Esophagus (tissue), 2 donors: ENCODE data around the gene VPS13D. TPM values are rescaled to one million over a fixed set of nuclear protein-coding genes. Genes with fewer than 3 reads are reported as not detected.
A peak's percentile ranks its signal among the peaks of the same experiment; 100 is the strongest.

Experiments
- H3K27ac ChIP-seq, 2 donors: one replicate each; pipeline ENCODE4 v1.5.1; 2013; ENCODE audit warnings: low read depth in 2 of 2, mild to moderate bottlenecking in 2 of 2, inconsistent platforms in 1 of 2, low read length in 1 of 2, moderate library complexity in 1 of 2
- H3K27me3 ChIP-seq, 2 donors: one replicate each; pipeline ENCODE4 v1.6.1; 2013; ENCODE audit warnings: low read length in 2 of 2, control low read depth in 1 of 2, mild to moderate bottlenecking in 1 of 2; ENCODE audit not compliant: insufficient read depth in 2 of 2, control insufficient read depth in 1 of 2
- H3K36me3 ChIP-seq, 2 donors: one replicate each; pipeline ENCODE4 v1.6.1; 2013; ENCODE audit warnings: low read length in 1 of 2; ENCODE audit not compliant: control insufficient read depth in 2 of 2, insufficient read depth in 2 of 2
- H3K4me1 ChIP-seq, 2 donors: one replicate each; pipeline ENCODE4 v1.6.1; 2013; ENCODE audit warnings: low read length in 1 of 2; ENCODE audit not compliant: control insufficient read depth in 2 of 2, insufficient read depth in 2 of 2
- H3K4me3 ChIP-seq, 2 donors: one replicate each; pipeline ENCODE4 v1.5.1; 2013; ENCODE audit warnings: low read length in 2 of 2, mild to moderate bottlenecking in 2 of 2, low read depth in 1 of 2, moderate library complexity in 1 of 2
- H3K9me3 ChIP-seq, 2 donors: one replicate each; pipeline ENCODE4 v1.6.1; 2013; ENCODE audit warnings: mild to moderate bottlenecking in 2 of 2, low read depth in 1 of 2, low read length in 1 of 2, moderate library complexity in 1 of 2; ENCODE audit not compliant: control insufficient read depth in 2 of 2, insufficient read depth in 1 of 2
- WGBS, 2 donors: extraction: QIAGEN DNeasy Blood & Tissue Kit; methylation state at CpG; one replicate each; pipeline ENCODE4 v1.1.7; 2013; 5-methylcytosine and 5-hydroxymethylcytosine counted together
- polyA plus RNA-seq, 2 donors: library from polyadenylated mRNA; stranded (reverse); fragments of 200-250 nt; gene quantifications; one replicate each; pipeline ENCODE4 v1.2.3, GENCODE V29; 2013
- donor health status: healthy with polysubstance abuse.
- donor health status: Bipolar disorder and iron deficiency.

The VPS13D gene
- polyA plus RNA-seq, 2 donors, result 26.3 to 36.9 TPM

DNA sequence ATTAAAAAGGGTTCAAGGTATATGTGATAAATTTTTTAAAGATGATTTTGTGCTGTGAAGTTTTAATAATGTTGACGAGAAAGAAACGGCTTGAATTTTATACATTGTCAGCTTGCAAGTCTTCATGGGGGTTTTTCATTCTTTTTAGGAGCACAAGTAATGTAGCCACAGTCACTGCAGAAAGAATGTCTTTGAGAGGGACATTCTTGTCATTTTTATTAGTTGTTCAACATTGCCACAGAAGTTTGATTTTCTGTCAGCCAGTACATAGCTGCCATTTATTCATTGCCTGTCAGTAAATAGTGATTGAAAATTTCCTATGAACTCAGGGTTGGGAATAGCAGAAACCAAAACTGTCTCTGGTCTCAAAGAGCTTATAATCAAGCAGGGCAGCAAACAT, 231.9 kb downstream of the VPS13D start:
- 62 to 67% methylated on average over 2 of the region's 2 CpGs for WGBS, 2 donors
- Histone ChIP-seq H3K4me3 (no peak overlapping the region), H3K27me3 (no peaks in the 10 kb centered on the region), H3K4me1 (peaks cover 5 to 10% of the 10 kb centered on the region in 2 donors), H3K36me3 (peaks cover 2 to 15% of the 10 kb centered on the region in 2 donors), H3K27ac (no peak overlapping the region), H3K9me3 (no peaks in the 10 kb centered on the region)

DNA sequence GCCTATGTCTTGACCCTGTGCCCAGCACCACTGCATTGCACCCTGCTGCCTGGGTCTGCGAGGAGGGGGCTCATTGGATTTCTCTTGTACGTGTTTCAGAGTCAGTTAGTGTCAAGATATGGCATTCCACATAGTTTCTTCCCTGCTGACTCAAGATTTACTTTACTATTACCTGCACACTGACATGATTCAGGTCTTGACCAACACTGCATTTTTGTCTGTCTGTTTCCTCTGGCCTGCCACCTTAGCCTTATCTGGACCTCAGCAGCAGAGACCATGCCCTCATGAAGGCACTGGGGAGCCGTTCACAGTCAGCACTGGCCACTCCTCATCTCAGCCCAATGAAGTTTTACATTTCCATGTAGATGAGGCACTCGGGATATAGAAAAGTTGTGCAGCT, 232.8 kb downstream of the VPS13D start:
- peaks cover 3 to 10% of the 10 kb centered on the region in 2 donors for H3K4me1 ChIP-seq
- no peaks in the 10 kb centered on the region for H3K9me3 ChIP-seq
- peaks cover 2 to 15% of the 10 kb centered on the region in 2 donors for H3K36me3 ChIP-seq
- peak overlapping the region; percentile 37 to 53 for H3K27ac ChIP-seq
- 73 to 82% methylated on average over 4 of the region's 4 CpGs for WGBS, 2 donors
- H3K4me3 ChIP-seq, result no peak overlapping the region
- no peaks in the 10 kb centered on the region for H3K27me3 ChIP-seq

DNA sequence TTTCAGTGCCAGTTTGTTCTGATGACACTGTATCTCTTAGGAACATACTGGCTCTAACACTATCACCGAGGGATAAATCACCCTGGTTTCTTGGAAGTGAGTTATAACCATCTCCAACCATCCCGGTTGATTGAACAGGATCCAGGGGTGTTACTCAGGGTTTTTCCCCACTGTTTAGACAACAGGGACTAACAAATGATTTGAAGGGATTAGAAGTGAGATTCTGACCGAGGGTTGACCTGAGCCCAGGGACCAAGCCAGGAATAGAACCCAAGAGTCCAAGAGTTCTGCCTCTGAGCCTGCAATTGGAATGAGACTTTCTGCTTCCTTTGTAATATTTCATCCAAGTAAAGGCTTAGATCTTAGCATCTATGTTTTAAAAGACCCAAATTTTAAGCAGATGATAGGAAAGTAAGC, 234.2 kb downstream of the VPS13D start:
- Histone ChIP-seq H3K9me3 (no peaks in the 10 kb centered on the region), H3K27ac (peak overlapping the region; percentile 9 to 40), H3K36me3 (peaks cover 2 to 15% of the 10 kb centered on the region in 2 donors), H3K4me3 (no peak overlapping the region), H3K4me1 (peaks cover 3 to 10% of the 10 kb centered on the region in 2 donors), H3K27me3 (no peaks in the 10 kb centered on the region)
- WGBS, 2 donors, result 22 to 35% methylated on average over 3 of the region's 3 CpGs

DNA sequence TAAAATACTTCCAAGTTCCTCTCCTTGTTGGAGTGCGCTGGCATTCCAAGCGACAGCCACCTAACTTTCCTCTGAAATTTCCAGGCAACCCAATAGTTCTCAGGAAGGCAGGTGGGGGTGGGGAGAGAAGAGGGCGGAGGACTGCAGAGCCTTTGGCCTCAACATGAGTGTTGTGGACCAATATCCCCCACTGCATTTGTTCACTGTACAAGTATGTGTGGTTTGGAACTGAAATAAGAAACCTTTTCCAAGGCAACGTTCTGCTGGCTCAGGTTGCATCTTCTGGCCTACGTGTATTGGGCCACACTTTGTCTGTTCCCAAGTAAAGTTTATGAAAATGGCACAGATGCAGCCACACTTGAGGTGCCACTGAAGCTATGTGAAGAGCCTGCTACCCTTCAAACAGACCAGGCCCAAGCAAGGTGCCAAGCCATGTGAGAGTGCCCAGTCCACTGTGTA, 234.8 kb downstream of the VPS13D start:
- Histone ChIP-seq H3K4me3 (no peak overlapping the region), H3K4me1 (peaks cover 3 to 10% of the 10 kb centered on the region in 2 donors), H3K27me3 (no peaks in the 10 kb centered on the region), H3K9me3 (no peaks in the 10 kb centered on the region), H3K27ac (peak overlapping the region; percentile 6 to 78), H3K36me3 (peaks cover 2 to 15% of the 10 kb centered on the region in 2 donors)
- WGBS, 2 donors, result 48 to 50% methylated on average over 5 of the region's 5 CpGs

DNA sequence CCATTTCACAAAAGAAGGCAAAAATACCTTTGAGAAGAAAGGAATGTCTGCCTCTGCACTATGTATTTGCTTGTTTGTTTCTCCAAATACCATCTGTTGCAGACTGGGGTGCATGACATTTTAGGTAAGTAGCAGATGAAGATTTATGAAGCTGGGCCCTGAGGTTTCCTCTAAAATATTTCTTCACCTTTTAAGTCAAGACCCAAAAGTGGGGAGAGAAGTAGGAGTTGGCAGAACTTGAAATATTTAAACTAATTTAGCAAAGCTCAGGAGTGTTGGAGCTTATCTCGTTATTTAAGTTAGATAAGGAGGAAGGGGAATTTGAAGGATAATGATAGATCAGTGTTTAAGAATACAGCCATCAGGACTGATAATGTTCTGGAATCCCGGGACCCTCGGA, 235.3 kb downstream of the VPS13D start:
- H3K4me3 ChIP-seq, result no peak overlapping the region
- H3K36me3 ChIP-seq, result peaks cover 2 to 13% of the 10 kb centered on the region in 2 donors
- H3K27me3 ChIP-seq, result no peaks in the 10 kb centered on the region
- 70 to 87% methylated on average over 3 of the region's 3 CpGs for WGBS, 2 donors
- peak overlapping the region; percentile 6 to 78 for H3K27ac ChIP-seq
- no peaks in the 10 kb centered on the region for H3K9me3 ChIP-seq
- H3K4me1 ChIP-seq, result peaks cover 3 to 10% of the 10 kb centered on the region in 2 donors

DNA sequence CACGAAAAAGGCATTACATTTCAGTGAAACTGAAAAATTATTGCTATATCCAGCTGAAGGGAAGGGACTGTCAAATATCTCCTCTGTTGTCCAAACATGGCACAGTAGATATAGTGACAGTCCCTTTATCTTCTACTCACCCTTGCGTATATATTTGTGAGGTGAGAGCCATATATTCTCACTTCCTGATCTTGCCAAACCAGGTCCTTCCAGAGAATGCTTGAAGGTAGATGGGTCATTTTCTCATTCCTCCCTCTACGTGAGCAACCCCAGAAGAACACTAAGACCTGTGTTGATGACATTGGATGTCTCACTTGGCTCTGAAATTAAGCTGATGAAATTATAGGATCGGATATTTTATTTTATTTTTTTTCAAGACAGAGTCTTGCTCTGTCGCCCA, 237.0 kb downstream of the VPS13D start:
- Histone ChIP-seq H3K4me1 (peaks cover 3 to 10% of the 10 kb centered on the region in 2 donors), H3K27me3 (no peaks in the 10 kb centered on the region), H3K4me3 (no peak overlapping the region), H3K27ac (no peak overlapping the region), H3K9me3 (no peaks in the 10 kb centered on the region), H3K36me3 (peaks cover 2 to 12% of the 10 kb centered on the region in 2 donors)
- WGBS, 2 donors, result 93% methylated on average over 5 of the region's 5 CpGs

DNA sequence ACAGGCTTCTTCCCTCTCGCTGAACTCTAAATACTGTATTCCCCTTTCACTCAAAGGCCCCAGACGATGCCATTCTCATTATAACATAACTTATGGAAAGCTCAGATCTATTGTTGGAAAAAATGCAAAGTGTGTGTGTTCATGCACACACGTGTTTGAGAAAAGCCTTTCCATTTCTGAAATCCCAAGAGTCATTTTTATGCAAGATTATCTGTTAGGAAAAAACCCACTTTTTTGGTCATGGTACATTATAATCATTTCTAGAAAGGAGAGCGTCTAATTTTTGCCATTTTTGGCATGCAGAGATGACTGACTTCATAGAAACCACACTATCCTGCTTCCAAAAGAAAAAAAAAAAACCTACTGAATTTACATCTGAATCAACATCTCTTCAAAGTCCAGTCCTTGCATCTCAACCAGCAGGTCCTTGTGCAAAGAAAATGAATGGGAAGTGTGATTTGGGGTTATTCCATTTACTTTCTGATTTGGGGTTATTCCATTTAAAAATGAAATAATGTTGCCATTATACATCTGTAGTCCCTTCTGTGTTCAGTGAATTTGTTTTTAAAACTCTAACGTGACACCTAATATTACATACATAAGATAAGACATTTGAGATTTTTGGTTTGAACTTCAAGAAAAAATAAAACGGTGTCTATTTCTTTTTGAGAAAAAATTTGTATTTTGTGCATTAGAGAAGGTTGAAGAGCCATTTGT, 237.9 kb downstream of the VPS13D start:
- Histone ChIP-seq H3K4me1 (peaks cover under 1 to 5% of the 10 kb centered on the region in 2 donors), H3K36me3 (peaks cover 2 to 6% of the 10 kb centered on the region in 2 donors), H3K27ac (no peak overlapping the region), H3K4me3 (no peak overlapping the region), H3K27me3 (no peaks in the 10 kb centered on the region), H3K9me3 (no peaks in the 10 kb centered on the region)
- WGBS, 2 donors, result 88 to 89% methylated on average over 6 of the region's 6 CpGs

DNA sequence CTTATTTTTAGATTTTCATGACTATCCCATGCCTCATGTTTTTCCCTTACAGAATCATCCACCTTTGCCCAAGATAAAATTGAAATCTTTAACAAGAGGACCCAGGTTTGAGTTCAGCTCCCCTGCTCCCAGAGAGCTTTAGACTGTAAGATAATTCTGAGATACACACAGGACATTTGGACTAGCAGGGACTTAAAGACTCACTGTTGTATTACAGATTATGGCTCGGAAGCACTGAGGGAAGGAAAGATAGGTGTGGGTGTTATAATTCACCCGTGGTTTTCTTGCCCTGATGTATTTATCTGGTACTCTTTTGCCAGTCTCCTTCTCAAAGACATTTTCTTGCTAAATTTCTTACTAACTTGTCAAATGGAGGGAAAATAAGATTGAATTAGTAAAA, 238.5 kb downstream of the VPS13D start:
- Histone ChIP-seq H3K27ac (no peak overlapping the region), H3K36me3 (peaks cover 2 to 4% of the 10 kb centered on the region in 2 donors), H3K9me3 (no peaks in the 10 kb centered on the region), H3K4me3 (no peak overlapping the region), H3K4me1 (peaks cover 0 to 4% of the 10 kb centered on the region in 2 donors), H3K27me3 (no peaks in the 10 kb centered on the region)
- WGBS, 2 donors, result 90 to 94% methylated on average over 2 of the region's 2 CpGs

DNA sequence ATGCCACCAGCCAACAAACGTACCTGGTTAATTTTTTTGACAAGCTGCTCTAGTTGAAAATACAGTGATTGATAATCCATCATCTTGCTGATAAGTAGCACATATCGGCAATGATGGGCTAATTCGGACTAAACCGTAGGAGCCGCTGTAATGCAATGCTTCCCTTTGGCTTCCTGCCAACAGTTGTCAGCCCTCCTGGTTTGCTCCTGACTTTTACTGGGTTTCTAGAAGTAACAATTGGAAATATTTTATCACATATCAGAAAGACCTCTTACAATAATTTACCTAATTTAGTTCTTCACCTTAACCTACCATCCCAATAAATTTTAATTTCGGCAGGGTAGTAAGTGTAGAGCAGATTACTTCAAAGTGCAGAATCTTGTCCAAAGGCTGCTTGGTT, 239.7 kb downstream of the VPS13D start:
- WGBS, 2 donors, result 57 to 58% methylated on average over 6 of the region's 6 CpGs
- Histone ChIP-seq H3K4me1 (peaks cover 0 to 8% of the 10 kb centered on the region in 2 donors), H3K4me3 (no peak overlapping the region), H3K9me3 (no peaks in the 10 kb centered on the region), H3K27ac (no peak overlapping the region), H3K27me3 (no peaks in the 10 kb centered on the region), H3K36me3 (peaks cover 2% of the 10 kb centered on the region in 2 donors)

DNA sequence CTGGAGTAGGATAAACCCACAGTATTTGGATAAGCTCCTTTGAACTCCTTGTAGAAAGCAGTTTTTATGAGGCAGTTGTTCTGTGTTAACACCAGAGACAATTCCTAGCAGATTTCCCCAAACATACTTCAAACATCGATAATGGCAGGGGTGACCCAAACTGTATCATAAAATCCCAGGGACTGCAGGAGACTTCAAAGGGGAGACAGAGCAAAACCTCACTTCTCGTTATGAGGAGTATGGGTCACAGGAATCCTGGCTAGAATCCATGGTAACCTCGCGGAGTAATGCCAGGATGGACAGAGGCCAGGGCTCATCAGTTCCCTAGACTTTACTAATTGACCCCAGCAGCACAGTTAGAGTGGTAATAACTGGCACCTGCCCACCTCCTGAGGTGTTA, 240.2 kb downstream of the VPS13D start:
- H3K36me3 ChIP-seq, result peaks cover 2% of the 10 kb centered on the region in 2 donors
- H3K27me3 ChIP-seq, result no peaks in the 10 kb centered on the region
- H3K9me3 ChIP-seq, result no peaks in the 10 kb centered on the region
- peaks cover 0 to 6% of the 10 kb centered on the region in 2 donors for H3K4me1 ChIP-seq
- no peak overlapping the region for H3K4me3 ChIP-seq
- H3K27ac ChIP-seq, result peak overlapping the region in 1 of 2 donors; percentile 7
- WGBS, 2 donors, result 52 to 53% methylated on average over 4 of the region's 4 CpGs
